Ishikawa (cell line): ENCODE measurements around the gene TRPV3.

Source experiments
- EGR1 ChIP-seq: IDR thresholded peaks from 2 replicates; pipeline ENCODE4 v1.6.1; 2012
- NFIC ChIP-seq: IDR thresholded peaks from 2 replicates; pipeline ENCODE4 v1.6.1; 2012
- RAD21 ChIP-seq: IDR thresholded peaks from 2 replicates; pipeline ENCODE4 v1.6.1; 2012; ENCODE audit warnings: low read depth
- TAF1 ChIP-seq: IDR thresholded peaks from 2 replicates; pipeline ENCODE4 v1.6.1; 2012; ENCODE audit warnings: low read depth, mild to moderate bottlenecking
- ZBTB7A ChIP-seq: IDR thresholded peaks from 2 replicates; pipeline ENCODE4 v1.6.1; 2012; ENCODE audit warnings: low read depth
- TF ChIP-seq, protein P1 (sequence below): IDR thresholded peaks from 2 replicates; pipeline ENCODE4 v1.6.1; 2012; ENCODE audit warnings: low read depth, mild to moderate bottlenecking

DNA sequence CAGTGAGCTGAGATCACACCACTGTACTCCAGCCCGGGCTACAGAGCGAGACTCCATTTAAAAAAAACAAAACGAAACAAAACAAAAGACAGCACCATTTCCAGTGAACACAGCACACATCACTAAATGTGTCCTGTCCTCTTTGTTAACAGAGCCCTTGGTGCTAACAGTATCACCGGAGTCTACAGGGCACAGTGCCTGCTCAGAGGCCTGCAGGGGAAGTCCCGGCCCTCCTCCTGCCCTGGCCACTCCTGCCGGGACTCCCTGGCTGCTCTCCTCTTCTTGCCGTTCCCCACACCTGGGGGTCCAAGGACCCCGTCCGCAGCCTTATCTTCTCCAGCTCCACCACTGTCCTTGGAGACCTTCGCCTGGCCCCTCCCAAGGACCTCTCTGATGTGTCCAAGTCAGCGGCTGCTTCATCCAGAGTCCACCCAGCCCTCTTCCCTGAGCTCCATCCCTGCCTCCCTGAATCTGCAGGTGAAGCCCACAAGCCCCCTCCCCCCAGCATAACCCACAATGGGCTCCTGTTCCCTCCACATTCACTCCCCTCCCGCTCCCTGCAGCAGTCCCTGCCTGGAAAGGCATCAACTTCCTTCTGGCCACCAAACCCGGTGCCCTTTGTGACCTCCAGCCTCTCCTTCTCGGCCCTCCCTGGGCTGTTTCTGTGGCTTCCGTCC is 43.1 kb upstream of the TRPV3 start:
- TF ChIP-seq ZBTB7A, result no peak
- TF ChIP-seq, protein P1, sequence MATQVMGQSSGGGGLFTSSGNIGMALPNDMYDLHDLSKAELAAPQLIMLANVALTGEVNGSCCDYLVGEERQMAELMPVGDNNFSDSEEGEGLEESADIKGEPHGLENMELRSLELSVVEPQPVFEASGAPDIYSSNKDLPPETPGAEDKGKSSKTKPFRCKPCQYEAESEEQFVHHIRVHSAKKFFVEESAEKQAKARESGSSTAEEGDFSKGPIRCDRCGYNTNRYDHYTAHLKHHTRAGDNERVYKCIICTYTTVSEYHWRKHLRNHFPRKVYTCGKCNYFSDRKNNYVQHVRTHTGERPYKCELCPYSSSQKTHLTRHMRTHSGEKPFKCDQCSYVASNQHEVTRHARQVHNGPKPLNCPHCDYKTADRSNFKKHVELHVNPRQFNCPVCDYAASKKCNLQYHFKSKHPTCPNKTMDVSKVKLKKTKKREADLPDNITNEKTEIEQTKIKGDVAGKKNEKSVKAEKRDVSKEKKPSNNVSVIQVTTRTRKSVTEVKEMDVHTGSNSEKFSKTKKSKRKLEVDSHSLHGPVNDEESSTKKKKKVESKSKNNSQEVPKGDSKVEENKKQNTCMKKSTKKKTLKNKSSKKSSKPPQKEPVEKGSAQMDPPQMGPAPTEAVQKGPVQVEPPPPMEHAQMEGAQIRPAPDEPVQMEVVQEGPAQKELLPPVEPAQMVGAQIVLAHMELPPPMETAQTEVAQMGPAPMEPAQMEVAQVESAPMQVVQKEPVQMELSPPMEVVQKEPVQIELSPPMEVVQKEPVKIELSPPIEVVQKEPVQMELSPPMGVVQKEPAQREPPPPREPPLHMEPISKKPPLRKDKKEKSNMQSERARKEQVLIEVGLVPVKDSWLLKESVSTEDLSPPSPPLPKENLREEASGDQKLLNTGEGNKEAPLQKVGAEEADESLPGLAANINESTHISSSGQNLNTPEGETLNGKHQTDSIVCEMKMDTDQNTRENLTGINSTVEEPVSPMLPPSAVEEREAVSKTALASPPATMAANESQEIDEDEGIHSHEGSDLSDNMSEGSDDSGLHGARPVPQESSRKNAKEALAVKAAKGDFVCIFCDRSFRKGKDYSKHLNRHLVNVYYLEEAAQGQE, result no peak
- TF ChIP-seq TAF1, result no peak
- no peak for TF ChIP-seq EGR1
- TF ChIP-seq RAD21, result no peak
- no peak for TF ChIP-seq NFIC
